Subcutaneous abdominal adipose tissue (tissue), 5 donors: ENCODE data around the gene STAG3.
"Not testable (repeated sequence)": the region's sequence is repeated elsewhere in the genome, so short reads cannot be mapped to it uniquely, and the experiment has no call there.

Experiments used
- H3K27ac ChIP-seq: one replicate; pipeline ENCODE4 v1.7.0; 2013; ENCODE audit warnings: low read depth, mild to moderate bottlenecking, inconsistent platforms, low read length, moderate library complexity
- H3K27me3 ChIP-seq, 5 donors: one replicate each; pipeline ENCODE4 v1.7.0; 2013; ENCODE audit warnings: low read length in 5 of 5, inconsistent platforms in 1 of 5; ENCODE audit not compliant: control insufficient read depth in 5 of 5, insufficient read depth in 4 of 5
- H3K36me3 ChIP-seq, 5 donors: one replicate each; pipeline ENCODE4 v1.7.0; 2013; ENCODE audit warnings: low read length in 5 of 5; ENCODE audit not compliant: control insufficient read depth in 5 of 5, insufficient read depth in 5 of 5
- H3K4me1 ChIP-seq, 5 donors: one replicate each; pipeline ENCODE4 v1.7.0; 2013; ENCODE audit warnings: low read length in 5 of 5, mild to moderate bottlenecking in 3 of 5, moderate library complexity in 1 of 5; ENCODE audit not compliant: control insufficient read depth in 5 of 5, insufficient read depth in 5 of 5
- H3K4me3 ChIP-seq, 5 donors: one replicate each; pipeline ENCODE4 v1.7.0; 2013; ENCODE audit warnings: low read length in 5 of 5, low read depth in 1 of 5
- H3K9ac ChIP-seq, 5 donors: one replicate each; pipeline ENCODE4 v1.7.0; 2013; ENCODE audit warnings: low read length in 5 of 5, mild to moderate bottlenecking in 4 of 5, moderate library complexity in 3 of 5
- H3K9me3 ChIP-seq, 5 donors: one replicate each; pipeline ENCODE4 v1.7.0; 2013; ENCODE audit warnings: low read length in 5 of 5; ENCODE audit not compliant: control insufficient read depth in 5 of 5
- donor health status: healthy.
- donor health status: healthy.
- donor health status: healthy.
- donor health status: healthy.
- donor health status: healthy.

STAG3 gene

GRCh38 chr7:100142461-100142860, 35.3 kb upstream of the STAG3 start:
- H3K27ac ChIP-seq, result no peak overlapping the region
- peaks cover 0 to 5% (median 0%) of the 10 kb centered on the region in 5 donors for H3K27me3 ChIP-seq
- no peak overlapping the region for H3K4me3 ChIP-seq
- H3K9me3 ChIP-seq, result no peaks in the 10 kb centered on the region
- H3K9ac ChIP-seq, result no peak overlapping the region
- no peaks in the 10 kb centered on the region for H3K4me1 ChIP-seq
- H3K36me3 ChIP-seq, result no peaks in the 10 kb centered on the region

- not testable (repeated sequence) for H3K27ac ChIP-seq, H3K9ac ChIP-seq, H3K9me3 ChIP-seq, H3K4me3 ChIP-seq, H3K36me3 ChIP-seq, H3K27me3 ChIP-seq
- H3K4me1 ChIP-seq, result peaks cover 2 to 21% (median 20%) of the 10 kb centered on the region in 5 donors
Measured at GRCh38 chr7:100146350-100146749, 31.4 kb upstream of the STAG3 start.

GRCh38 chr7:100147278-100147677, 30.4 kb upstream of the STAG3 start:
- Histone ChIP-seq H3K27ac (no peak overlapping the region), H3K4me1 (peaks cover 2 to 25% (median 20%) of the 10 kb centered on the region in 5 donors), H3K4me3 (no peak overlapping the region), H3K27me3 (peaks cover 0 to under 1% (median 0%) of the 10 kb centered on the region in 5 donors), H3K9me3 (no peaks in the 10 kb centered on the region), H3K36me3 (no peaks in the 10 kb centered on the region), H3K9ac (no peak overlapping the region)

GRCh38 chr7:100148225-100148558, 29.5 kb upstream of the STAG3 start:
- H3K27ac ChIP-seq, result peak overlapping the region; percentile 37
- peaks cover 2 to 29% (median 20%) of the 10 kb centered on the region in 5 donors for H3K4me1 ChIP-seq
- H3K27me3 ChIP-seq, result no peaks in the 10 kb centered on the region
- peaks cover 0 to 4% (median 2%) of the 10 kb centered on the region in 5 donors for H3K36me3 ChIP-seq
- H3K9ac ChIP-seq, result peak overlapping the region in 3 of 5 donors; percentile 59 to 72 (median 59)
- H3K9me3 ChIP-seq, result no peaks in the 10 kb centered on the region
- peak overlapping the region; percentile 59 to 99 (median 93) for H3K4me3 ChIP-seq

- H3K27ac ChIP-seq, result peak within 1 kb of the TSS; percentile 86
- H3K4me1 ChIP-seq, result peaks cover 2 to 30% (median 21%) of the 10 kb centered on the region in 5 donors
Measured at GRCh38 chr7:100148559-100149328, 29.0 kb upstream of the STAG3 start, which contains the start of gene LAMTOR4. TSS of gene LAMTOR4 (plus strand) at chr7:100148918. CDS start at chr7:100148973, 55 bp downstream.

GRCh38 chr7:100152404-100152803, 25.3 kb upstream of the STAG3 start:
- peaks cover 2 to 56% (median 41%) of the 10 kb centered on the region in 5 donors for H3K4me1 ChIP-seq
- H3K27me3 ChIP-seq, result no peaks in the 10 kb centered on the region
- H3K36me3 ChIP-seq, result peaks cover 0 to 41% (median 36%) of the 10 kb centered on the region in 5 donors
- no peak overlapping the region for H3K9ac ChIP-seq
- H3K9me3 ChIP-seq, result no peaks in the 10 kb centered on the region
- H3K27ac ChIP-seq, result no peak overlapping the region
- H3K4me3 ChIP-seq, result no peak overlapping the region

More at GRCh38 chr7:100148559-100149328, 29.0 kb upstream of the STAG3 start, which contains the start of gene LAMTOR4:
- no peaks in the 10 kb centered on the region for H3K27me3 ChIP-seq
- peak within 1 kb of the TSS; percentile 73 to 95 (median 92) for H3K9ac ChIP-seq
- H3K36me3 ChIP-seq, result peaks cover 0 to 9% (median 8%) of the 10 kb centered on the region in 5 donors
- no peaks in the 10 kb centered on the region for H3K9me3 ChIP-seq
- H3K4me3 ChIP-seq, result peak within 1 kb of the TSS; percentile 89 to 99 (median 93)

GRCh38 chr7:100152937-100153666, 24.6 kb upstream of the STAG3 start:
- Histone ChIP-seq H3K4me1 (peaks cover 5 to 60% (median 45%) of the 10 kb centered on the region in 5 donors), H3K4me3 (no peak overlapping the region), H3K9me3 (no peaks in the 10 kb centered on the region), H3K27me3 (no peaks in the 10 kb centered on the region), H3K9ac (no peak overlapping the region), H3K27ac (no peak overlapping the region), H3K36me3 (peaks cover 0 to 41% (median 36%) of the 10 kb centered on the region in 5 donors)

GRCh38 chr7:100153708-100154535, 23.8 kb upstream of the STAG3 start:
- Histone ChIP-seq H3K4me1 (peaks cover 5 to 58% (median 40%) of the 10 kb centered on the region in 5 donors), H3K36me3 (peaks cover 0 to 41% (median 36%) of the 10 kb centered on the region in 5 donors), H3K9me3 (no peaks in the 10 kb centered on the region), H3K27ac (no peak overlapping the region), H3K4me3 (no peak overlapping the region), H3K27me3 (no peaks in the 10 kb centered on the region), H3K9ac (no peak overlapping the region)

GRCh38 chr7:100154651-100155491, 22.8 kb upstream of the STAG3 start:
- H3K36me3 ChIP-seq, result peaks cover 0 to 41% (median 36%) of the 10 kb centered on the region in 5 donors
- peak overlapping the region in 1 of 5 donors; percentile 56 for H3K9ac ChIP-seq
- no peaks in the 10 kb centered on the region for H3K9me3 ChIP-seq
- peaks cover 3 to 52% (median 33%) of the 10 kb centered on the region in 5 donors for H3K4me1 ChIP-seq
- no peak overlapping the region for H3K27ac ChIP-seq
- H3K27me3 ChIP-seq, result no peaks in the 10 kb centered on the region
- H3K4me3 ChIP-seq, result no peak overlapping the region
